Astrocyte (in vitro differentiated cells and primary cell): ENCODE data around the gene PPP1R26.

Experiments used
- CTCF ChIP-seq: IDR thresholded peaks from 2 replicates; pipeline ENCODE4 v1.5.1; 2011; ENCODE audit warnings: low read depth, mild to moderate bottlenecking, inconsistent platforms, low read length, moderate library complexity; ENCODE audit not compliant: insufficient read depth
- EZH2 ChIP-seq: IDR thresholded peaks from 2 replicates; pipeline ENCODE4 v1.6.1; 2012; ENCODE audit warnings: mild to moderate bottlenecking, low read length, inconsistent platforms; ENCODE audit not compliant: insufficient read depth

GRCh38 chr9:135499326-135500070 is 19.9 kb downstream of the PPP1R26 start:
- TF ChIP-seq CTCF = no peak
- TF ChIP-seq EZH2 = no peak
